HepG2 (cell line): Measurements from ENCODE around the gene CH25H. TPM values are rescaled to one million over a fixed set of nuclear protein-coding genes. Genes with fewer than 3 reads are reported as not detected.

Experiments used
- ATAC-seq: fragments of 200-7000 bp; cut with Tn5 transposase; 3 replicates; pipeline ENCODE4 v1.9.1; 2020; ENCODE audit warnings: mild to moderate bottlenecking, moderate library complexity
- BruUV-seq: library from RNA; stranded (reverse); fragments of 400-500 nt; replicated peaks from 2 replicates; lab custom pipeline; 2021; lab: Mats Ljungman, UMichigan
- CTCF ChIA-PET: fragments of 300-600 bp; formaldehyde crosslinking; extraction: SDS; loops from one replicate; lab custom pipeline; 2021; ENCODE audit warnings: low total read pairs, inconsistent platforms, low intra/inter-chr PET ratio; lab: Yijun Ruan, JAX
- POLR2A ChIA-PET: fragments of 350-600 bp; sonication (Branson Sonifier 250); formaldehyde crosslinking; loops from one replicate; lab custom pipeline; 2020; ENCODE audit warnings: antibody characterized with exemption, inconsistent platforms; lab: Yijun Ruan, JAX
- DNase-seq: peaks from one replicate; pipeline ENCODE4 v3.0.0-alpha.2; 2015; ENCODE audit warnings: low spot score
- FAIRE-seq: peaks from 3 replicates; lab custom pipeline; 2011; peaks lifted over from hg19 to GRCh38; lab: Jason Lieb, UNC
- H2AFZ ChIP-seq: one replicate; pipeline ENCODE4 v1.6.1; 2011; ENCODE audit warnings: low read length, inconsistent platforms
- H3K27ac ChIP-seq: fragments of 300-600 bp; 3 replicates; pipeline ENCODE4 v1.8.0; 2011; ENCODE audit warnings: mixed run types, mild to moderate bottlenecking, mixed read lengths, low read length, inconsistent platforms; ENCODE audit not compliant: insufficient read depth; ENCODE audit errors: extremely low read length
- H3K27me3 ChIP-seq, 2 experiments: fragments of 200-600 bp in 1 of 2; 2 replicates in 1 of 2; 3 replicates in 1 of 2; pipeline versions ENCODE4 v1.6.0 to v1.8.0; 2011; ENCODE audit warnings: low read length in 2 of 2, mild to moderate bottlenecking in 2 of 2, moderate library complexity in 2 of 2, inconsistent platforms in 1 of 2; ENCODE audit not compliant: insufficient read depth in 2 of 2, control insufficient read depth in 1 of 2
- H3K36me3 ChIP-seq, 2 experiments: fragments of 200-600 bp in 1 of 2; replicated peaks in 1 of 2; 2 replicates in 1 of 2; 3 replicates in 1 of 2; pipeline versions ENCODE4 v1.5.1 to v1.8.0; 2011; ENCODE audit warnings: low read length in 2 of 2, inconsistent platforms in 1 of 2; ENCODE audit not compliant: insufficient read depth in 2 of 2, control insufficient read depth in 1 of 2
- H3K4me1 ChIP-seq: 2 replicates; pipeline ENCODE4 v1.5.1; 2012; ENCODE audit warnings: low read length, inconsistent platforms; ENCODE audit not compliant: insufficient read depth
- H3K4me2 ChIP-seq: 2 replicates; pipeline ENCODE4 v1.6.0; 2011; ENCODE audit warnings: low read depth, low read length, inconsistent platforms
- H3K4me3 ChIP-seq, 3 experiments: fragments of 200-600 bp in 1 of 3; sonication (generic), shearing (Covaris generic) in 1 of 3; replicated peaks in 1 of 3; 2 replicates each; pipeline ENCODE4 v1.5.1; 2011 to 2016; ENCODE audit warnings: low read length in 3 of 3, inconsistent platforms in 2 of 3, low read depth in 2 of 3, mild to moderate bottlenecking in 2 of 3, control low read depth in 1 of 3, mixed read lengths in 1 of 3; ENCODE audit not compliant: insufficient read depth in 1 of 3
- H3K79me2 ChIP-seq: one replicate; pipeline ENCODE4 v1.6.1; 2011; ENCODE audit warnings: low read length, inconsistent platforms; ENCODE audit not compliant: insufficient read depth
- H3K9ac ChIP-seq: 2 replicates; pipeline ENCODE4 v1.6.0; 2011; ENCODE audit warnings: mild to moderate bottlenecking, low read depth, low read length, inconsistent platforms; ENCODE audit not compliant: insufficient read depth
- H3K9me3 ChIP-seq: 2 replicates; pipeline ENCODE4 v1.5.1; 2012; ENCODE audit warnings: mild to moderate bottlenecking, low read length
- H4K20me1 ChIP-seq: 2 replicates; pipeline ENCODE4 v1.6.0; 2011; ENCODE audit warnings: inconsistent platforms, mild to moderate bottlenecking, low read length, moderate library complexity; ENCODE audit not compliant: insufficient read depth
- ARNTL ChIP-seq: sonication (generic); formaldehyde crosslinking; IDR thresholded peaks from 2 replicates; pipeline ENCODE4 v1.4.0; 2020; ENCODE audit warnings: mild to moderate bottlenecking, missing genetic modification reagents
- MTA3 ChIP-seq: sonication (generic); formaldehyde crosslinking; IDR thresholded peaks from 2 replicates; pipeline ENCODE4 v1.4.0; 2020; ENCODE audit warnings: missing genetic modification reagents
- RARA ChIP-seq: IDR thresholded peaks from 2 replicates; pipeline ENCODE4 v1.6.1; 2016; ENCODE audit warnings: missing genetic modification reagents, missing compliant biosample characterization
- REXO4 ChIP-seq: sonication (generic); formaldehyde crosslinking; IDR thresholded peaks from 2 replicates; pipeline ENCODE4 v1.8.0; 2022; ENCODE audit warnings: missing genetic modification reagents, mild to moderate bottlenecking, borderline replicate concordance
- TARDBP ChIP-seq: sonication (generic); formaldehyde crosslinking; IDR thresholded peaks from 2 replicates; pipeline ENCODE4 v1.8.0; 2022; ENCODE audit warnings: mild to moderate bottlenecking, missing genetic modification reagents
- ZNF234 ChIP-seq: sonication (generic); formaldehyde crosslinking; conservative IDR thresholded peaks from 2 replicates; pipeline ENCODE4 v1.5.1; 2020; ENCODE audit warnings: mild to moderate bottlenecking, missing genetic modification reagents
- ZNF383 ChIP-seq: sonication (generic); formaldehyde crosslinking; IDR thresholded peaks from 2 replicates; pipeline ENCODE4 v1.4.0; 2020; ENCODE audit warnings: missing genetic modification reagents, mild to moderate bottlenecking, borderline replicate concordance
- WGBS: methylation state at CpG from one replicate; pipeline ENCODE4 v1.1.6; 2017; ENCODE audit warnings: low lambda C conversion rate; 5-methylcytosine and 5-hydroxymethylcytosine counted together
- in situ Hi-C: cut with HindIII; loops from 2 replicates; pipeline ENCODE4 v1.10.0; 2017; ENCODE audit warnings: low pct_unique_long_range_greater_than_20kb; ENCODE audit not compliant: extremely low pct_ligation_motif_present
- intact Hi-C: fragments of 100-400 bp; cut with micrococcal nuclease; formaldehyde crosslinking; loops from one replicate; pipeline ENCODE4 v1.10.0; 2022; ENCODE audit not compliant: unreplicated experiment
- polyA plus RNA-seq, 8 experiments: library from polyadenylated mRNA; depleted of rRNA in 3 of 8; stranded (reverse) in 7 of 8; unstranded in 1 of 8; fragments of >200 nt; fragmentation: Illumina TruSeq in 4 of 8; extraction: Trizol in 4 of 8; gene quantifications; 2 replicates each; pipeline versions ENCODE4 v1.2.1 to v1.2.3, GENCODE V29; 2011 to 2016; ENCODE audit warnings: low read depth in 4 of 8, missing spikeins in 1 of 8, mixed read lengths in 1 of 8; ENCODE audit not compliant: insufficient read depth in 1 of 8
- total RNA-seq, 5 experiments: library from RNA; depleted of rRNA; stranded (reverse); fragments of >200 nt; fragmentation: Illumina TruSeq; extraction: Trizol; gene quantifications; 2 replicates each; pipeline ENCODE4 v1.2.3, GENCODE V29; 2016; ENCODE audit warnings: low read depth in 1 of 5
- TF ChIP-seq, protein P1 (sequence below): sonication (generic); formaldehyde crosslinking; IDR thresholded peaks from 2 replicates; pipeline ENCODE4; 2020; ENCODE audit warnings: missing genetic modification reagents, mild to moderate bottlenecking, borderline replicate concordance
- TF ChIP-seq, protein P2 (sequence below): sonication (generic); formaldehyde crosslinking; conservative IDR thresholded peaks from 2 replicates; pipeline ENCODE4 v1.4.0; 2020; ENCODE audit warnings: missing genetic modification reagents
- TF ChIP-seq, protein P3 (sequence below): sonication (generic); formaldehyde crosslinking; IDR thresholded peaks from 2 replicates; pipeline ENCODE4 v1.4.0; 2020; ENCODE audit warnings: missing genetic modification reagents
- TF ChIP-seq, protein P4 (sequence below): IDR thresholded peaks from 2 replicates; pipeline ENCODE4 v1.6.1; 2018; ENCODE audit warnings: missing genetic modification reagents
- TF ChIP-seq, protein P5 (sequence below): sonication (generic); formaldehyde crosslinking; IDR thresholded peaks from 2 replicates; pipeline ENCODE4 v1.5.0; 2020; ENCODE audit warnings: mild to moderate bottlenecking, missing genetic modification reagents
- TF ChIP-seq, protein P6 (sequence below): IDR thresholded peaks from 2 replicates; pipeline ENCODE4 v1.6.1; 2016; ENCODE audit warnings: control low read depth
- TF ChIP-seq, protein P7 (sequence below): sonication (generic); formaldehyde crosslinking; IDR thresholded peaks from 2 replicates; pipeline ENCODE4 v1.8.0; 2023; ENCODE audit warnings: mild to moderate bottlenecking, missing genetic modification reagents

The CH25H gene
- total and polyA plus RNA-seq, 2 of the 13 experiments (the other 11 are each of a cell fraction or from before 2014, with no cell fraction given) = not detected

DNA sequence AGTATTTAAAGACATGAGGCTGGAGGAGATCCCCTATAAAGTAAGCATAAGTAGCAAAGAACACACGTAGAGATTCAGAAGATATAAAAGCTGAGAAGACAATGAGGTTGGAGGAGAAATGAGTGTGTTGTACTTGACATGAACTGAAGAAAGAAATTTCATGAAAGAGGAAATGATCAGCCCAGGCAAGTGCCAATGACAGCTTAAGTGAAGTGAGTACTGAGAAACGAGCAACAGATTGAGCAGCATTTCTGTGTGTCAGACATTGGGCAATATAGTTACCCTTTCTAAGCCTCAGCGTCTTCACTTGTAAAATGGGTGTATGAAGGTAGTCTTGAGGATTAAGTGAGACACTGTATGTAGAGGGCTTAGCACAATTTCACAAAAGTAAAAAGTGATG is 49.2 kb upstream of the CH25H start:
- CTCF ChIA-PET = no interaction called here
- no peak for FAIRE-seq
- TF ChIP-seq, protein P1, sequence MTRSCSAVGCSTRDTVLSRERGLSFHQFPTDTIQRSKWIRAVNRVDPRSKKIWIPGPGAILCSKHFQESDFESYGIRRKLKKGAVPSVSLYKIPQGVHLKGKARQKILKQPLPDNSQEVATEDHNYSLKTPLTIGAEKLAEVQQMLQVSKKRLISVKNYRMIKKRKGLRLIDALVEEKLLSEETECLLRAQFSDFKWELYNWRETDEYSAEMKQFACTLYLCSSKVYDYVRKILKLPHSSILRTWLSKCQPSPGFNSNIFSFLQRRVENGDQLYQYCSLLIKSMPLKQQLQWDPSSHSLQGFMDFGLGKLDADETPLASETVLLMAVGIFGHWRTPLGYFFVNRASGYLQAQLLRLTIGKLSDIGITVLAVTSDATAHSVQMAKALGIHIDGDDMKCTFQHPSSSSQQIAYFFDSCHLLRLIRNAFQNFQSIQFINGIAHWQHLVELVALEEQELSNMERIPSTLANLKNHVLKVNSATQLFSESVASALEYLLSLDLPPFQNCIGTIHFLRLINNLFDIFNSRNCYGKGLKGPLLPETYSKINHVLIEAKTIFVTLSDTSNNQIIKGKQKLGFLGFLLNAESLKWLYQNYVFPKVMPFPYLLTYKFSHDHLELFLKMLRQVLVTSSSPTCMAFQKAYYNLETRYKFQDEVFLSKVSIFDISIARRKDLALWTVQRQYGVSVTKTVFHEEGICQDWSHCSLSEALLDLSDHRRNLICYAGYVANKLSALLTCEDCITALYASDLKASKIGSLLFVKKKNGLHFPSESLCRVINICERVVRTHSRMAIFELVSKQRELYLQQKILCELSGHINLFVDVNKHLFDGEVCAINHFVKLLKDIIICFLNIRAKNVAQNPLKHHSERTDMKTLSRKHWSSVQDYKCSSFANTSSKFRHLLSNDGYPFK = no peak
- TF ChIP-seq REXO4 (CRISPR knock-in tag) = no peak
- no peak for TF ChIP-seq MTA3 (CRISPR knock-in tag)
- TF ChIP-seq TARDBP (CRISPR knock-in tag) = no peak
- TF ChIP-seq RARA (CRISPR knock-in tag) = no peak
- TF ChIP-seq ARNTL (CRISPR knock-in tag) = no peak
- no peak for TF ChIP-seq ZNF234 (CRISPR knock-in tag)
- TF ChIP-seq, protein P2, sequence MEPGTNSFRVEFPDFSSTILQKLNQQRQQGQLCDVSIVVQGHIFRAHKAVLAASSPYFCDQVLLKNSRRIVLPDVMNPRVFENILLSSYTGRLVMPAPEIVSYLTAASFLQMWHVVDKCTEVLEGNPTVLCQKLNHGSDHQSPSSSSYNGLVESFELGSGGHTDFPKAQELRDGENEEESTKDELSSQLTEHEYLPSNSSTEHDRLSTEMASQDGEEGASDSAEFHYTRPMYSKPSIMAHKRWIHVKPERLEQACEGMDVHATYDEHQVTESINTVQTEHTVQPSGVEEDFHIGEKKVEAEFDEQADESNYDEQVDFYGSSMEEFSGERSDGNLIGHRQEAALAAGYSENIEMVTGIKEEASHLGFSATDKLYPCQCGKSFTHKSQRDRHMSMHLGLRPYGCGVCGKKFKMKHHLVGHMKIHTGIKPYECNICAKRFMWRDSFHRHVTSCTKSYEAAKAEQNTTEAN (CRISPR knock-in tag) = no peak
- TF ChIP-seq, protein P3, sequence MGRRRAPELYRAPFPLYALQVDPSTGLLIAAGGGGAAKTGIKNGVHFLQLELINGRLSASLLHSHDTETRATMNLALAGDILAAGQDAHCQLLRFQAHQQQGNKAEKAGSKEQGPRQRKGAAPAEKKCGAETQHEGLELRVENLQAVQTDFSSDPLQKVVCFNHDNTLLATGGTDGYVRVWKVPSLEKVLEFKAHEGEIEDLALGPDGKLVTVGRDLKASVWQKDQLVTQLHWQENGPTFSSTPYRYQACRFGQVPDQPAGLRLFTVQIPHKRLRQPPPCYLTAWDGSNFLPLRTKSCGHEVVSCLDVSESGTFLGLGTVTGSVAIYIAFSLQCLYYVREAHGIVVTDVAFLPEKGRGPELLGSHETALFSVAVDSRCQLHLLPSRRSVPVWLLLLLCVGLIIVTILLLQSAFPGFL = no peak
- TF ChIP-seq, protein P4, sequence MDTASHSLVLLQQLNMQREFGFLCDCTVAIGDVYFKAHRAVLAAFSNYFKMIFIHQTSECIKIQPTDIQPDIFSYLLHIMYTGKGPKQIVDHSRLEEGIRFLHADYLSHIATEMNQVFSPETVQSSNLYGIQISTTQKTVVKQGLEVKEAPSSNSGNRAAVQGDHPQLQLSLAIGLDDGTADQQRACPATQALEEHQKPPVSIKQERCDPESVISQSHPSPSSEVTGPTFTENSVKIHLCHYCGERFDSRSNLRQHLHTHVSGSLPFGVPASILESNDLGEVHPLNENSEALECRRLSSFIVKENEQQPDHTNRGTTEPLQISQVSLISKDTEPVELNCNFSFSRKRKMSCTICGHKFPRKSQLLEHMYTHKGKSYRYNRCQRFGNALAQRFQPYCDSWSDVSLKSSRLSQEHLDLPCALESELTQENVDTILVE (CRISPR knock-in tag) = no peak
- no peak for TF ChIP-seq ZNF383 (CRISPR knock-in tag)
- TF ChIP-seq, protein P5, sequence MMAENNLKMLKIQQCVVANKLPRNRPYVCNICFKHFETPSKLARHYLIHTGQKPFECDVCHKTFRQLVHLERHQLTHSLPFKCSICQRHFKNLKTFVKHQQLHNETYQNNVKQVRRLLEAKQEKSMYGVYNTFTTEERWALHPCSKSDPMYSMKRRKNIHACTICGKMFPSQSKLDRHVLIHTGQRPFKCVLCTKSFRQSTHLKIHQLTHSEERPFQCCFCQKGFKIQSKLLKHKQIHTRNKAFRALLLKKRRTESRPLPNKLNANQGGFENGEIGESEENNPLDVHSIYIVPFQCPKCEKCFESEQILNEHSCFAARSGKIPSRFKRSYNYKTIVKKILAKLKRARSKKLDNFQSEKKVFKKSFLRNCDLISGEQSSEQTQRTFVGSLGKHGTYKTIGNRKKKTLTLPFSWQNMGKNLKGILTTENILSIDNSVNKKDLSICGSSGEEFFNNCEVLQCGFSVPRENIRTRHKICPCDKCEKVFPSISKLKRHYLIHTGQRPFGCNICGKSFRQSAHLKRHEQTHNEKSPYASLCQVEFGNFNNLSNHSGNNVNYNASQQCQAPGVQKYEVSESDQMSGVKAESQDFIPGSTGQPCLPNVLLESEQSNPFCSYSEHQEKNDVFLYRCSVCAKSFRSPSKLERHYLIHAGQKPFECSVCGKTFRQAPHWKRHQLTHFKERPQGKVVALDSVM (CRISPR knock-in tag) = no peak
- TF ChIP-seq, protein P6, sequence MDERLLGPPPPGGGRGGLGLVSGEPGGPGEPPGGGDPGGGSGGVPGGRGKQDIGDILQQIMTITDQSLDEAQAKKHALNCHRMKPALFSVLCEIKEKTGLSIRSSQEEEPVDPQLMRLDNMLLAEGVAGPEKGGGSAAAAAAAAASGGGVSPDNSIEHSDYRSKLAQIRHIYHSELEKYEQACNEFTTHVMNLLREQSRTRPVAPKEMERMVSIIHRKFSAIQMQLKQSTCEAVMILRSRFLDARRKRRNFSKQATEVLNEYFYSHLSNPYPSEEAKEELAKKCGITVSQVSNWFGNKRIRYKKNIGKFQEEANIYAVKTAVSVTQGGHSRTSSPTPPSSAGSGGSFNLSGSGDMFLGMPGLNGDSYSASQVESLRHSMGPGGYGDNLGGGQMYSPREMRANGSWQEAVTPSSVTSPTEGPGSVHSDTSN (CRISPR knock-in tag) = no peak
- TF ChIP-seq, protein P7, sequence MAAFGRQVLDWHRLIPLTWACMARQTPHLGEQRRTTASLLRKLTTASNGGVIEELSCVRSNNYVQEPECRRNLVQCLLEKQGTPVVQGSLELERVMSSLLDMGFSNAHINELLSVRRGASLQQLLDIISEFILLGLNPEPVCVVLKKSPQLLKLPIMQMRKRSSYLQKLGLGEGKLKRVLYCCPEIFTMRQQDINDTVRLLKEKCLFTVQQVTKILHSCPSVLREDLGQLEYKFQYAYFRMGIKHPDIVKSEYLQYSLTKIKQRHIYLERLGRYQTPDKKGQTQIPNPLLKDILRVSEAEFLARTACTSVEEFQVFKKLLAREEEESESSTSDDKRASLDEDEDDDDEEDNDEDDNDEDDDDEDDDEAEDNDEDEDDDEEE = no peak

More for the DNA sequence above, 49.2 kb upstream of the CH25H start:
- Histone ChIP-seq H4K20me1 (no peaks in the 10 kb centered on the region), H3K4me1 (peaks cover 7% of the 10 kb centered on the region), H3K27me3 (no peaks in the 10 kb centered on the region; a peak in 1 of 5 replicates), H3K27ac (no peak overlapping the region), H3K4me2 (no peak overlapping the region), H3K9me3 (peaks cover 17% of the 10 kb centered on the region; the same call in 1 of the 2 replicates), H3K79me2 (no peaks in the 10 kb centered on the region), H3K9ac (no peak overlapping the region), H3K36me3 (no peaks in the 10 kb centered on the region), H2AFZ (no peak overlapping the region), H3K4me3 (no peak overlapping the region)
- intact Hi-C loops (no loop called here), in situ Hi-C loops (loop anchor here (5.0 kb wide), 1 partner anchor 116 kb away; no protein-coding TSS in a partner anchor)
- DNase-seq = no peak
- no peak for ATAC-seq
- WGBS = 5% methylated on average over 3 of the region's 3 CpGs
- POLR2A ChIA-PET = no interaction called here
- BruUV-seq = no TSS peak
